HG02610 (cell line): Measurements from ENCODE around the gene TMEM238L.
A peak's percentile ranks its signal among the peaks of the same experiment; 100 is the strongest.
"Not testable (repeated sequence)": the region's sequence is repeated elsewhere in the genome, so short reads cannot be mapped to it uniquely, and the experiment has no call there.

Experiments used
- ATAC-seq: cut with Tn5 transposase; IDR thresholded peaks from one replicate; pipeline ENCODE4 v1.9.1; 2021; ENCODE audit warnings: mild to moderate bottlenecking, moderate library complexity; ENCODE audit not compliant: unreplicated experiment

Gene TMEM238L

GRCh38 chr17:10803830-10804475, at the start of gene TMEM238L:
TSS of gene TMEM238L (minus strand) at chr17:10804099. CDS start at chr17:10803963, 136 bp downstream.
- ATAC-seq, result no peak

- not testable (repeated sequence) for ATAC-seq
These were observed 42.7 kb upstream of the TMEM238L start for GRCh38 chr17:10846636-10847035.

GRCh38 chr17:10845388-10845751, 41.5 kb upstream of the TMEM238L start:
- no peak for ATAC-seq

- ATAC-seq, result peak; percentile 70
These were observed 40.9 kb upstream of the TMEM238L start for GRCh38 chr17:10844621-10845387.

GRCh38 chr17:10843811-10844210, 39.9 kb upstream of the TMEM238L start:
- ATAC-seq, result no peak

- no peak for ATAC-seq
These were observed 38.8 kb upstream of the TMEM238L start for GRCh38 chr17:10842658-10843057.

GRCh38 chr17:10838682-10839081, 34.8 kb upstream of the TMEM238L start:
- ATAC-seq, result no peak

- ATAC-seq, result no peak
These were observed 34.0 kb upstream of the TMEM238L start, which contains the start of gene PIRT for GRCh38 chr17:10837921-10838320. TSS of gene PIRT (minus strand) at chr17:10838087. CDS start at chr17:10825645, 12,442 bp downstream.

GRCh38 chr17:10836966-10837590, 33.2 kb upstream of the TMEM238L start:
- no peak for ATAC-seq

- no peak for ATAC-seq
These were observed 32.2 kb upstream of the TMEM238L start for GRCh38 chr17:10836145-10836544.

- no peak for ATAC-seq
These were observed 27.8 kb upstream of the TMEM238L start for GRCh38 chr17:10831696-10832095.

- ATAC-seq, result no peak
These were observed 24.1 kb upstream of the TMEM238L start for GRCh38 chr17:10827898-10828552.

- no peak for ATAC-seq
These were observed 21.0 kb upstream of the TMEM238L start for GRCh38 chr17:10824874-10825273.

- no peak for ATAC-seq
These were observed 17.9 kb upstream of the TMEM238L start for GRCh38 chr17:10821770-10822169.

GRCh38 chr17:10821054-10821453, 17.2 kb upstream of the TMEM238L start:
- ATAC-seq, result no peak

- no peak for ATAC-seq
These were observed 11.4 kb upstream of the TMEM238L start for GRCh38 chr17:10815319-10815718.

- ATAC-seq, result no peak
These were observed 10.2 kb upstream of the TMEM238L start for GRCh38 chr17:10814075-10814474.

- no peak for ATAC-seq
These were observed 8.8 kb upstream of the TMEM238L start for GRCh38 chr17:10812674-10813073.

- ATAC-seq, result no peak
These were observed 5.7 kb upstream of the TMEM238L start for GRCh38 chr17:10809605-10810004.

- ATAC-seq, result no peak
These were observed 3.8 kb upstream of the TMEM238L start for GRCh38 chr17:10807704-10808128.

- no peak for ATAC-seq
These were observed 2.8 kb upstream of the TMEM238L start for GRCh38 chr17:10806545-10807262.
